ENCODE measurements around the gene OR8B12. TPM values are rescaled to one million over a fixed set of nuclear protein-coding genes. Genes with fewer than 3 reads are reported as not detected.

Gene OR8B12, protein sequence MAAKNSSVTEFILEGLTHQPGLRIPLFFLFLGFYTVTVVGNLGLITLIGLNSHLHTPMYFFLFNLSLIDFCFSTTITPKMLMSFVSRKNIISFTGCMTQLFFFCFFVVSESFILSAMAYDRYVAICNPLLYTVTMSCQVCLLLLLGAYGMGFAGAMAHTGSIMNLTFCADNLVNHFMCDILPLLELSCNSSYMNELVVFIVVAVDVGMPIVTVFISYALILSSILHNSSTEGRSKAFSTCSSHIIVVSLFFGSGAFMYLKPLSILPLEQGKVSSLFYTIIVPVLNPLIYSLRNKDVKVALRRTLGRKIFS
- not detected for total RNA-seq

DNA sequence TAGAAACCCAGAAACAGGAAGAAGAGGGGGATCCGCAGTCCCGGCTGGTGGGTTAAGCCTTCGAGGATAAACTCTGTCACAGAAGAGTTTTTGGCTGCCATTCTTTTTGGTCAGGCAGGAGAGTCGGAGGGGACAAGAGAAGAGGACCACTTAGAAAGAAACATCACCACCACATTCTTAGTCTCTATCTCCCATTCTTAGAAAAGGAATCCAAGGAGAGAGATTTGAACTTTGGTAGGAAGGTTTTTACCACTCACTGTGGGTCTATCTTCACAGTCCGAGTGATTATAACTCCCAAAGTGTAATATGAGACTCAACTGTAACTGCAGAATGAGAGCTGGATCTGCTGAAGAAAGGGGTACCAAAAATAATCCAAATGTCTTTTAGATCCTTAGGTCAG is at the start of gene OR8B12:
OR8B12 (minus strand) TSS at position 101 of the 400 bp plus-strand sequence; CDS start at position 101, 0 bp downstream.
- no peak within 1 kb of the TSS for H3K27ac Mint-ChIP-seq
- no peaks in the 10 kb centered on the region for H3K4me1 Mint-ChIP-seq (ENCODE audit: low read depth)
- H3K36me3 Mint-ChIP-seq (ENCODE audit: low read depth): no peaks in the 10 kb centered on the region
- no peak for DNase-seq
- H3K9me3 Mint-ChIP-seq (ENCODE audit: insufficient read depth): no peaks in the 10 kb centered on the region
- H3K27me3 Mint-ChIP-seq (ENCODE audit: low read depth): peaks cover 7% of the 10 kb centered on the region
- ChIA-PET CTCF (no interaction called here), POLR2A (no interaction called here)
- no peak within 1 kb of the TSS for H3K4me3 Mint-ChIP-seq
- no peak for ATAC-seq

DNA sequence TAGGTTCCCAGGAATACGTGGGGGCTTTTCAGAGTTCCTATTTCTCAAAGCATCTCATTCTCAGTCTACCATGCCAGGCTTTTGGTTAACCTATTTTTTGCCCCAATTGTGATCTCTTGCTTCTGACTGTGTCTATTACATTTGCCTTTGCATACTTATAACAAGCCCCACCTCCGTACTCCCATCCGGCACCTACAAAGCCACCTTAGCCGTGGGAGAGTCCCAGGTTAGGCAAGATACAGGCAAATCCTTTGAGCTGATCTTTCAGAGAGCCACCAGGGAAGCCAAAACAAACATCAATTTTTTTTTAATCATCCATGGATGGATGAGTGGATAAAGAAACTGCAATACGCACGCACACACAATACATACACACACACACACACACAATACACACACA is 49.2 kb upstream of the OR8B12 start:
- ChIA-PET POLR2A (no interaction called here), CTCF (interaction anchor here (1.1 kb wide), 1 partner anchor 17 kb away, joined by 3 read pairs; no protein-coding TSS in a partner anchor)
- Mint-ChIP-seq H3K9me3 (ENCODE audit: insufficient read depth) (no peaks in the 10 kb centered on the region), H3K27me3 (ENCODE audit: low read depth) (peaks cover 17% of the 10 kb centered on the region), H3K36me3 (ENCODE audit: low read depth) (no peaks in the 10 kb centered on the region), H3K4me3 (no peak overlapping the region), H3K4me1 (ENCODE audit: low read depth) (no peaks in the 10 kb centered on the region), H3K27ac (no peak overlapping the region)
- DNase-seq (no peak), ATAC-seq (no peak)

DNA sequence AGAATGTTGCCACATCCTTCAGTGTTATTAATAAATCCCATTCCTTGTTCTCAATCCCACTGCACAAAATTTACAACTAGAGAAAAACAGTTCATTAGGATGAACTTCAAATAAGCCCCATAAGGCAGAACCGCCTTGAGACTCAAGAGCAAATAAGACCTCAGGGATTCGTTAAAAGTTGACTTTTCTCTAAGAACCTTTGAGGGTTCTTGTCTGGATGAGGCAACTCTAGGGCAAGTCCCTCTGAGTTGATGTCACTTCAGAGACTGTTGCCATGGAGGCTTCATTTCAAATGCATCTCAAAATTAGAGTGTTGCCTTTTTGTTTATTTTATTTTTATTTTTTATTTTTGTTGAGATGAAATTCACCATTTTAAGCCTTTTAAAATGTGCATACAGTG is 48.0 kb upstream of the OR8B12 start:
- Mint-ChIP-seq H3K9me3 (ENCODE audit: insufficient read depth) (no peaks in the 10 kb centered on the region), H3K27me3 (ENCODE audit: low read depth) (peaks cover 20% of the 10 kb centered on the region), H3K27ac (no peak overlapping the region), H3K4me3 (no peak overlapping the region), H3K36me3 (ENCODE audit: low read depth) (no peaks in the 10 kb centered on the region), H3K4me1 (ENCODE audit: low read depth) (no peaks in the 10 kb centered on the region)
- CTCF ChIA-PET: no interaction called here
- no peak for ATAC-seq
- DNase-seq: no peak
- POLR2A ChIA-PET: no interaction called here

DNA sequence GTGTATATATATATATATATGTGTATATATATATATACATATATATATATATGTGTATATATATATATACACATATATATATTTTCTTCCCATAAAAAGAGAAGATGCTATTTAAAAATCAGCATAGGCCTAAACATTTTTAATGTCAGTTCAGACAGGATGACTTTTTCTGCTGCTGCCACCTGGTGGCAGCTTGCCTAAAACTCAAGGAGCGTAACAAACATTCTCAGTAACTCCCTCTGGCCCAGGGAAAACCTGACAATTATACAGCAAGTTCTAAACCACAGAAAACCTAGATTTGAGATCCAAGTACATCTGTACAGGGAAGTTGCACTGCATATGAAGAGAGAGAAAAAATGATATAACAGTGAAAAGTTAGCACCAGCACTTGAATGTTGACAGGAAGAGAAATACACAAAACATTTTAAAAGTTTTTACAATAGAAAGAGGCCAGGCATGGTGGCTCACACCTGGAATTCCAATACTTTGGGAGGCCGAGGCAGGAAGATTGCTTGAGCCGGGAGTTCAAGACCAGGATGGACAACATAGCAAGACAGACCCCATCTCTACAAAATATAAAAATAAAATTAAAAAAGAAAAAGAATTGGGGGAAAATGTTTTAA is 42.9 kb upstream of the OR8B12 start:
- ChIA-PET CTCF (interaction anchor here (1.4 to 3.9 kb wide), 5 partner anchors 18 to 184 kb away, joined by 3 to 25 read pairs (median 5); no protein-coding TSS in a partner anchor), POLR2A (interaction anchor here (0.9 kb wide), 1 partner anchor 35 kb away, joined by 3 read pairs; no protein-coding TSS in a partner anchor)
- H3K27ac Mint-ChIP-seq: no peak overlapping the region
- H3K4me1 Mint-ChIP-seq (ENCODE audit: low read depth): no peaks in the 10 kb centered on the region
- H3K27me3 Mint-ChIP-seq (ENCODE audit: low read depth): peaks cover 19% of the 10 kb centered on the region
- peak; percentile 57 for DNase-seq
- no peak for ATAC-seq
- no peak overlapping the region for H3K4me3 Mint-ChIP-seq
- no peaks in the 10 kb centered on the region for H3K36me3 Mint-ChIP-seq (ENCODE audit: low read depth)
- no peaks in the 10 kb centered on the region for H3K9me3 Mint-ChIP-seq (ENCODE audit: insufficient read depth)

DNA sequence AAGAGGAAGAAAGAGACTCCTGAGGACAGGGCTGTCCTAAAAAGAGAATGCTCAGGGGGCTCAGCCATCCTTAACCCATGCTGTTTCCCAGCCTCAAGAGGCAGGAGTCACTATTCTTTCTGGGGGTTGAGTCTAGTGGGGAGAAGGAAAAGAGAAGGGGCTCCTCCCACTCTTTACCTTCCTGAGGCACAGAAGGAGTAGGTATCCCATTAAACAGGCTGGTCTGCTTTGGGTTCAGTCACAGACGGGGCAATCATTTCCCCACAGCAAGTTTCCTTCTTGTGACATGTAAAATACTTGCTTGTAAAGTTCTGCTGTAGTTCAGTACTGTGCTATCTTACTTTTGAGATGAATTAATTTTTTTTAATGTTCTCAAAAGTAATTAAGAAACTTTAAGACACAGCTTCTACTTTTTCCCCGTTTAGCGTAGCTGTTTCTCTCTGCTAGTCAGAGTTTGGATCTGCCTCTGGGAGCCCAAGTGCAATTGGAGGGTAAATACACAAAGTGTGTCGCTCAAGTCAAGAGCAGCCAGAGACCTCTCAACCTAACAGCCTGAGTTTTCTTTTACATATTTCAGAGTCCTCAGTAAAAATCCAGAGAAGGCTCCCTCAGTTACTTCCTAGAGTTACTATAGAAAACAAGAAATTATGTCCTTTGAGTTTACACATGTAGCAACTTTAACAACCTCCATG is 41.4 kb upstream of the OR8B12 start:
- CTCF ChIA-PET: interaction anchor here (0.7 to 3.9 kb wide), 7 partner anchors 8 to 183 kb away, joined by 3 to 25 read pairs (median 4); no protein-coding TSS in a partner anchor
- POLR2A ChIA-PET: no interaction called here
- H3K4me1 Mint-ChIP-seq (ENCODE audit: low read depth): no peaks in the 10 kb centered on the region
- H3K36me3 Mint-ChIP-seq (ENCODE audit: low read depth): no peaks in the 10 kb centered on the region
- no peak overlapping the region for H3K4me3 Mint-ChIP-seq
- ATAC-seq: no peak
- no peak overlapping the region for H3K27ac Mint-ChIP-seq
- no peaks in the 10 kb centered on the region for H3K9me3 Mint-ChIP-seq (ENCODE audit: insufficient read depth)
- DNase-seq: no peak
- peaks cover 18% of the 10 kb centered on the region for H3K27me3 Mint-ChIP-seq (ENCODE audit: low read depth)

DNA sequence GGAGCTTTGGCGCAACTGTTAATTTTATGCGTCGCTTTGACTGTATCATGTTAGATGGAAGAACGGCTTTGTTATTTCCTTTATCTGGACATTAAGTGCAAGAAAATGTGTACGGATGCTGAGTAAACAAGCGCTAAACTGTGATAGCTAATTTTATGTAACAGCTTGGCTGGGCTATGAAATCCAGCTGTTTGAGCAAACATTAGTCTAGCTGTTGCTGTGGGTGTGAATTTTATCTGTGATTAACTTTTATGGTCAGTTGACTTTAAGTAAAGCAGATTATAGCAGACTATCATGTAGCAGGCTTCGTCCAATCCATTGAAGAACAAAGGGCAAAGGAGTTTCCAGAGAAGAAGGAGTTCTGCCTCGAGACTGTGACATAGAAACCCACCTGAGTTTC is 40.3 kb upstream of the OR8B12 start:
- Mint-ChIP-seq H3K9me3 (ENCODE audit: insufficient read depth) (no peaks in the 10 kb centered on the region), H3K4me3 (no peak overlapping the region), H3K27me3 (ENCODE audit: low read depth) (peaks cover 18% of the 10 kb centered on the region), H3K4me1 (ENCODE audit: low read depth) (no peaks in the 10 kb centered on the region), H3K36me3 (ENCODE audit: low read depth) (no peaks in the 10 kb centered on the region), H3K27ac (no peak overlapping the region)
- ATAC-seq: no peak
- DNase-seq: no peak
- CTCF ChIA-PET: interaction anchor here (3.8 to 3.9 kb wide), 2 partner anchors 168 to 182 kb away, joined by 14 to 25 read pairs; no protein-coding TSS in a partner anchor
- POLR2A ChIA-PET: no interaction called here

DNA sequence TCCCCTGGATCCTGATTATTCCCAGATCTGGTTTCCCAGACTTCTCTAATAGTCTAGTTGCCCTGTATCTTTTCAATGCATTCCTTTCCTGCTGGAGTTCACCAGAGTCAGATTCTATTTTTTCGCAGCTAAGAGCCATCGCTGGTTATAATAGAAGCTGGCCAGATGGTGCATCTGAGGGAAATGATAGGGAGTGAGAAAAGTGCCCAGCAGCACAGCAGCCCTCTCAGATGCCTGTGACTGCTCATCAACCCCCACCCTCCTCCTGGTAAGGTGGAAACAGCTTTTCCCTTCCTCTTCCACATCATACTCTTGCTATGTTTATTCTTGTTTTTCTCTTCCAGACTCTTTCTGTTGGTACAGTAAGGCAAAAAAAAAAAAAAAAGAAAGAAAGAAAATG is 39.1 kb upstream of the OR8B12 start:
- H3K4me3 Mint-ChIP-seq: no peak overlapping the region
- peaks cover 13% of the 10 kb centered on the region for H3K27me3 Mint-ChIP-seq (ENCODE audit: low read depth)
- no peaks in the 10 kb centered on the region for H3K9me3 Mint-ChIP-seq (ENCODE audit: insufficient read depth)
- no peaks in the 10 kb centered on the region for H3K36me3 Mint-ChIP-seq (ENCODE audit: low read depth)
- no peak overlapping the region for H3K27ac Mint-ChIP-seq
- no peak for DNase-seq
- POLR2A ChIA-PET: no interaction called here
- H3K4me1 Mint-ChIP-seq (ENCODE audit: low read depth): no peaks in the 10 kb centered on the region
- no peak for ATAC-seq
- CTCF ChIA-PET: interaction anchor here (3.8 to 3.9 kb wide), 2 partner anchors 167 to 181 kb away, joined by 14 to 25 read pairs; no protein-coding TSS in a partner anchor

DNA sequence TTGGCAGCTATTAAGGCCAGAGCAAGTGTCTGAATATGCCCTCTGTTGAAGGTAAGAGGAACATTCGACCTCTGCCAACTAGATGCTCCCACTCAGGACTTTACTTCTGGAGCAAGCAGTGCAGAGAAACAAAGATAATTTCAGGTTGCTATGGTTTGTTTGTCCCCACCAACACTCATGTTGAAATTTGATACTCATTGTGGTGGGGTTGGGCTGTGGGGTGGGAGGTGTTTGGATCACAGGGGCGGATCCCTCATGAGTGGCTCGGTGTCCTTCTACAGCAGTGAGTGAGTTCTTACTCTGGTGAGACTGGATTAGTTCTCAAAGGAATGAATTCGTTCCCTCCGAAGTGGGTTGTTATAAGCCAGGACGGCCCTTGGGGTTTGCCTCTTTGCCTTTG is 38.4 kb upstream of the OR8B12 start:
- H3K27ac Mint-ChIP-seq: no peak overlapping the region
- no peaks in the 10 kb centered on the region for H3K36me3 Mint-ChIP-seq (ENCODE audit: low read depth)
- ChIA-PET POLR2A (no interaction called here), CTCF (no interaction called here)
- DNase-seq: no peak
- H3K4me1 Mint-ChIP-seq (ENCODE audit: low read depth): no peaks in the 10 kb centered on the region
- no peak for ATAC-seq
- H3K27me3 Mint-ChIP-seq (ENCODE audit: low read depth): peaks cover 5% of the 10 kb centered on the region
- no peak overlapping the region for H3K4me3 Mint-ChIP-seq
- no peaks in the 10 kb centered on the region for H3K9me3 Mint-ChIP-seq (ENCODE audit: insufficient read depth)

DNA sequence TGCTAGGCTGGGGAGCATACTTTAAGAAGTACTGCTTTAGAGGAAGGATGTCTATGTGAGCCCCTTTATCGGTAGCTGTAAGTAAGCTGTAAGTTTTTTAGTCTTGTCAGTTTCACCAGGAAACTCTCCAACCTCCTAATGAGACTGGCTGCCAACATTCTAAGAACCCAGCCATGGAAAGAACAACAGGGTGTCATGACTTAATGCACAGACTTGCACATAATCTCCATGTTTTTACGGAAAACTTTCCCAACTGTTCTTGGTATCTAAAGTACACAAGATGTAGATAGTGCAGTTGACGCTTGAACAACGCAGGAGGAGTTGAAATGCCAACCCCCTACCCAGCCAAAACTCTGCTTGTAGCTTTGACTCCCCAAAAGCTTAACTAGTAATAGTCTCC is 35.3 kb upstream of the OR8B12 start:
- no peak overlapping the region for H3K4me3 Mint-ChIP-seq
- DNase-seq (no peak), ATAC-seq (no peak)
- no peaks in the 10 kb centered on the region for H3K9me3 Mint-ChIP-seq (ENCODE audit: insufficient read depth)
- CTCF ChIA-PET: interaction anchor here (0.8 kb wide), 1 partner anchor 162 kb away, joined by 3 read pairs; no protein-coding TSS in a partner anchor
- no peak overlapping the region for H3K27ac Mint-ChIP-seq
- H3K36me3 Mint-ChIP-seq (ENCODE audit: low read depth): no peaks in the 10 kb centered on the region
- H3K4me1 Mint-ChIP-seq (ENCODE audit: low read depth): no peaks in the 10 kb centered on the region
- peaks cover 5% of the 10 kb centered on the region for H3K27me3 Mint-ChIP-seq (ENCODE audit: low read depth)
- POLR2A ChIA-PET: no interaction called here

DNA sequence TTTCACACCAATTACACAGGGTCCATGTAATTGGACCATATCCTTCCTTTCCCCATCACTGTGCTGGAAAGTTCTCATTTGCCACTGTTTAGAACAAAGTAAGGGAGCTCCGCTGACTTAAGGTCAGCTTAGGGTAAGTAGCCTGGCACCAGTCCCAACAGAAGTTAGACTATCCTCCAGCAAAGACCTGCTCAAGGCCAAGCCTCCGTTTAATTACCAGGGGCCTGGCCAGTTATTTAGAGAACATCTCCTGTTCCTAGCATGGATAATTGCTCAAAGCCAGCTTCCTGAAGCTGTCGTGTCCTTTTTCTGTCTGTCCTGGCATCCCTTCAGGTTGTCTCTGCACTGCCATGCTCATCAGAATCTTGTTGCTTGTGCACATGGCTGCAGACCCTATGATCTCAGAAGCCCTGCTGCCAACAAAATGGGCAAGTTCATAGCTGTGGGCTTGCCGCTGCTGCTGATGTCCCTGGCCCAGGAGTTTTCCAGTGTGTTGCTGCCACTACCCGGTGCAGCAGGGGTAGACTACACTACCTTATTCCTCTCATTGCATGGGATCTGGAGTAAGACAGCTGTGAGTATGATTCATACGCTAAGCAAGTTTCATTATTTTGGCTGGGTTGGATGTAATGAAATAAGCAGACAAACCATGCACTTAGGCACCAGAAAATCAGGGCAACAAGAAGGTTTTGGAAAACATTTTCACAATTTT is 34.4 kb upstream of the OR8B12 start:
- Mint-ChIP-seq H3K4me3 (no peak overlapping the region), H3K4me1 (ENCODE audit: low read depth) (no peaks in the 10 kb centered on the region), H3K27me3 (ENCODE audit: low read depth) (peaks cover 6% of the 10 kb centered on the region), H3K9me3 (ENCODE audit: insufficient read depth) (no peaks in the 10 kb centered on the region), H3K36me3 (ENCODE audit: low read depth) (no peaks in the 10 kb centered on the region), H3K27ac (no peak overlapping the region)
- ATAC-seq: no peak
- CTCF ChIA-PET: interaction anchor here (0.8 to 1.2 kb wide), 2 partner anchors 8 to 161 kb away, joined by 3 read pairs; no protein-coding TSS in a partner anchor
- no peak for DNase-seq
- POLR2A ChIA-PET: no interaction called here

DNA sequence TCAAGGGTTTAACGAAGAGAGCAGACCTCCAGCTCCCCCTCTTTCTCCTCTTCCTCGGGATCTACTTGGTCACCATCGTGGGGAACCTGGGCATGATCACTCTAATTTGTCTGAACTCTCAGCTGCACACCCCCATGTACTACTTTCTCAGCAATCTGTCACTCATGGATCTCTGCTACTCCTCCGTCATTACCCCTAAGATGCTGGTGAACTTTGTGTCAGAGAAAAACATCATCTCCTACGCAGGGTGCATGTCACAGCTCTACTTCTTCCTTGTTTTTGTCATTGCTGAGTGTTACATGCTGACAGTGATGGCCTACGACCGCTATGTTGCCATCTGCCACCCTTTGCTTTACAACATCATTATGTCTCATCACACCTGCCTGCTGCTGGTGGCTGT is 26.7 kb upstream of the OR8B12 start:
- Mint-ChIP-seq H3K36me3 (ENCODE audit: low read depth) (no peaks in the 10 kb centered on the region), H3K27ac (no peak overlapping the region), H3K4me3 (no peak overlapping the region), H3K4me1 (ENCODE audit: low read depth) (no peaks in the 10 kb centered on the region), H3K27me3 (ENCODE audit: low read depth) (peaks cover 3% of the 10 kb centered on the region), H3K9me3 (ENCODE audit: insufficient read depth) (no peaks in the 10 kb centered on the region)
- no peak for DNase-seq
- POLR2A ChIA-PET: no interaction called here
- CTCF ChIA-PET: interaction anchor here (1.5 kb wide), 1 partner anchor 554 kb away, joined by 3 read pairs; no protein-coding TSS in a partner anchor
- no peak for ATAC-seq

Measured in activated CD8-positive, alpha-beta T cell treated with anti-CD3 and anti-CD28 coated beads, Interleukin-2, amount 10 ng/mL, durations not matched to agents 7 days and 5 days (primary cell).